ENCODE data around the gene LANCL1.
A peak's percentile ranks its signal among the peaks of the same experiment; 100 is the strongest.

Gene LANCL1

GRCh38 chr2:210476194-210477128 lies at the start of gene LANCL1:
LANCL1 (minus strand) TSS chr2:210476759; CDS start chr2:210476396, 363 bp downstream.
- no peak within 1 kb of the TSS for H3K27ac ChIP-seq
- peak; percentile 20 for DNase-seq (ENCODE audit: low read depth, low spot score)

GRCh38 chr2:210524533-210524932 lies 48.0 kb upstream of the LANCL1 start:
- DNase-seq (ENCODE audit: low read depth, low spot score) = no peak

GRCh38 chr2:210523650-210524289 lies 47.2 kb upstream of the LANCL1 start:
- H3K27ac ChIP-seq = no peak overlapping the region

More at GRCh38 chr2:210524533-210524932, 48.0 kb upstream of the LANCL1 start:
- no peak overlapping the region for H3K27ac ChIP-seq

GRCh38 chr2:210522399-210522798 lies 45.8 kb upstream of the LANCL1 start:
- DNase-seq (ENCODE audit: low read depth, low spot score) = no peak

More at GRCh38 chr2:210523650-210524289, 47.2 kb upstream of the LANCL1 start:
- DNase-seq (ENCODE audit: low read depth, low spot score) = no peak

GRCh38 chr2:210519594-210519993 lies 43.0 kb upstream of the LANCL1 start:
- no peak for DNase-seq (ENCODE audit: low read depth, low spot score)
- no peak overlapping the region for H3K27ac ChIP-seq

More at GRCh38 chr2:210522399-210522798, 45.8 kb upstream of the LANCL1 start:
- no peak overlapping the region for H3K27ac ChIP-seq

- no peak for DNase-seq (ENCODE audit: low read depth, low spot score)
- H3K27ac ChIP-seq = no peak overlapping the region
Measured at GRCh38 chr2:210517264-210517663, 40.7 kb upstream of the LANCL1 start.

GRCh38 chr2:210515911-210516310 lies 39.4 kb upstream of the LANCL1 start:
- no peak overlapping the region for H3K27ac ChIP-seq
- DNase-seq (ENCODE audit: low read depth, low spot score) = no peak

- no peak overlapping the region for H3K27ac ChIP-seq
- no peak for DNase-seq (ENCODE audit: low read depth, low spot score)
Measured at GRCh38 chr2:210503725-210504191, 27.2 kb upstream of the LANCL1 start.

GRCh38 chr2:210503001-210503623 lies 26.6 kb upstream of the LANCL1 start:
- DNase-seq (ENCODE audit: low read depth, low spot score) = no peak
- H3K27ac ChIP-seq = no peak overlapping the region

- H3K27ac ChIP-seq = no peak overlapping the region
- no peak for DNase-seq (ENCODE audit: low read depth, low spot score)
Measured at GRCh38 chr2:210496512-210496911, 20.0 kb upstream of the LANCL1 start.

GRCh38 chr2:210493528-210493927 lies 17.0 kb upstream of the LANCL1 start:
- H3K27ac ChIP-seq = no peak overlapping the region
- DNase-seq (ENCODE audit: low read depth, low spot score) = no peak

- no peak for DNase-seq (ENCODE audit: low read depth, low spot score)
Measured at GRCh38 chr2:210481601-210482175, 5.1 kb upstream of the LANCL1 start.

GRCh38 chr2:210480764-210481163 lies 4.2 kb upstream of the LANCL1 start:
- DNase-seq (ENCODE audit: low read depth, low spot score) = no peak
- no peak overlapping the region for H3K27ac ChIP-seq

More at GRCh38 chr2:210481601-210482175, 5.1 kb upstream of the LANCL1 start:
- no peak overlapping the region for H3K27ac ChIP-seq

- no peak for DNase-seq (ENCODE audit: low read depth, low spot score)
- H3K27ac ChIP-seq = no peak overlapping the region
Measured at GRCh38 chr2:210480079-210480478, 3.5 kb upstream of the LANCL1 start.

- no peak overlapping the region for H3K27ac ChIP-seq
- no peak for DNase-seq (ENCODE audit: low read depth, low spot score)
Measured at GRCh38 chr2:210478661-210479060, 2.1 kb upstream of the LANCL1 start.

GRCh38 chr2:210477496-210477895 lies 937 bp upstream of the LANCL1 start:
- H3K27ac ChIP-seq = no peak overlapping the region
- DNase-seq (ENCODE audit: low read depth, low spot score) = no peak

- no peak overlapping the region for H3K27ac ChIP-seq
Measured at GRCh38 chr2:210475706-210476105, 853 bp downstream of the LANCL1 start.

GRCh38 chr2:210474776-210475175 lies 1.8 kb downstream of the LANCL1 start:
- DNase-seq (ENCODE audit: low read depth, low spot score) = no peak
- no peak overlapping the region for H3K27ac ChIP-seq

More at GRCh38 chr2:210475706-210476105, 853 bp downstream of the LANCL1 start:
- DNase-seq (ENCODE audit: low read depth, low spot score) = no peak

- no peak overlapping the region for H3K27ac ChIP-seq
- no peak for DNase-seq (ENCODE audit: low read depth, low spot score)
Measured at GRCh38 chr2:210461401-210461800, 15.2 kb downstream of the LANCL1 start.

Data from epithelial cell of prostate (primary cell).